Upper lobe of right lung (tissue), 1 donor: ENCODE results near the gene NUP210. TPM values are rescaled to one million over a fixed set of nuclear protein-coding genes. Genes with fewer than 3 reads are reported as not detected.
A peak's percentile ranks its signal among the peaks of the same experiment; 100 is the strongest.

Experiments used
- ATAC-seq: fragments of 200-7000 bp; cut with Tn5 transposase; one replicate; pipeline ENCODE4 v1.9.1; 2020; ENCODE audit warnings: mild to moderate bottlenecking, moderate library complexity
- DNase-seq: peaks from one replicate; pipeline ENCODE4 v3.0.0-alpha.2; 2020
- H3K27ac ChIP-seq: fragments of 200-600 bp; one replicate; pipeline ENCODE4 v1.8.0; 2022
- H3K27me3 ChIP-seq: fragments of 200-600 bp; one replicate; pipeline ENCODE4 v1.8.0; 2022; ENCODE audit warnings: mild to moderate bottlenecking
- H3K36me3 ChIP-seq: fragments of 200-600 bp; one replicate; pipeline ENCODE4 v1.8.0; 2022
- H3K4me1 ChIP-seq: fragments of 200-600 bp; one replicate; pipeline ENCODE4 v1.8.0; 2022
- H3K4me3 ChIP-seq: fragments of 200-600 bp; one replicate; pipeline ENCODE4 v1.8.0; 2022; ENCODE audit warnings: mild to moderate bottlenecking
- H3K9me3 ChIP-seq: fragments of 200-600 bp; one replicate; pipeline ENCODE4 v1.8.0; 2022
- intact Hi-C: fragments of 100-400 bp; cut with DNase I; formaldehyde crosslinking; loops from one replicate; pipeline ENCODE4 v1.11.0; 2022
- long read RNA-seq: library from polyadenylated mRNA; unstranded; transcript quantifications from one replicate; pipeline ENCODE4 v2.0.0, GENCODE V29; 2021
- total RNA-seq: library from RNA; stranded (reverse); fragmentation: NEBNext Ultra II Directional; extraction: Animal tissue kit (Norgen Biotek cat#: 25700); gene quantifications from one replicate; pipeline ENCODE4 v1.2.1, GENCODE V29; 2021
- TF ChIP-seq, protein P1 (sequence below): fragments of 200-600 bp; IDR thresholded peaks from one replicate; pipeline ENCODE4 v1.8.0; 2022; ENCODE audit warnings: antibody characterized with exemption
- donor health status: DM: no; HTN: yes; CAD: no; lungs with severe emphysema.

The NUP210 gene
- 19.8 TPM for total RNA-seq
- long read RNA-seq, full-length matches to known transcripts: 5 of 28 reads
- long read RNA-seq, partial matches to known transcripts: 18 of 28 reads
- long read RNA-seq, other reads (novel, unspliced or antisense): 5 of 28 reads

GRCh38 chr3:13420045-13420830 lies at the start of gene NUP210:
TSS of gene NUP210 (minus strand) at chr3:13420322. CDS start at chr3:13420226, 96 bp downstream.
- peak; percentile 82 for DNase-seq
- H3K4me1 ChIP-seq: peaks cover 23% of the 10 kb centered on the region
- TF ChIP-seq, protein P1, sequence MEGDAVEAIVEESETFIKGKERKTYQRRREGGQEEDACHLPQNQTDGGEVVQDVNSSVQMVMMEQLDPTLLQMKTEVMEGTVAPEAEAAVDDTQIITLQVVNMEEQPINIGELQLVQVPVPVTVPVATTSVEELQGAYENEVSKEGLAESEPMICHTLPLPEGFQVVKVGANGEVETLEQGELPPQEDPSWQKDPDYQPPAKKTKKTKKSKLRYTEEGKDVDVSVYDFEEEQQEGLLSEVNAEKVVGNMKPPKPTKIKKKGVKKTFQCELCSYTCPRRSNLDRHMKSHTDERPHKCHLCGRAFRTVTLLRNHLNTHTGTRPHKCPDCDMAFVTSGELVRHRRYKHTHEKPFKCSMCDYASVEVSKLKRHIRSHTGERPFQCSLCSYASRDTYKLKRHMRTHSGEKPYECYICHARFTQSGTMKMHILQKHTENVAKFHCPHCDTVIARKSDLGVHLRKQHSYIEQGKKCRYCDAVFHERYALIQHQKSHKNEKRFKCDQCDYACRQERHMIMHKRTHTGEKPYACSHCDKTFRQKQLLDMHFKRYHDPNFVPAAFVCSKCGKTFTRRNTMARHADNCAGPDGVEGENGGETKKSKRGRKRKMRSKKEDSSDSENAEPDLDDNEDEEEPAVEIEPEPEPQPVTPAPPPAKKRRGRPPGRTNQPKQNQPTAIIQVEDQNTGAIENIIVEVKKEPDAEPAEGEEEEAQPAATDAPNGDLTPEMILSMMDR: no peak
- H3K27ac ChIP-seq: peak within 1 kb of the TSS; percentile 70
- H3K9me3 ChIP-seq: no peaks in the 10 kb centered on the region
- peak within 1 kb of the TSS; percentile 62 for H3K4me3 ChIP-seq
- no peaks in the 10 kb centered on the region for H3K27me3 ChIP-seq
- no peaks in the 10 kb centered on the region for H3K36me3 ChIP-seq
- intact Hi-C loops: no loop called here
- ATAC-seq: peak; percentile 75

DNA sequence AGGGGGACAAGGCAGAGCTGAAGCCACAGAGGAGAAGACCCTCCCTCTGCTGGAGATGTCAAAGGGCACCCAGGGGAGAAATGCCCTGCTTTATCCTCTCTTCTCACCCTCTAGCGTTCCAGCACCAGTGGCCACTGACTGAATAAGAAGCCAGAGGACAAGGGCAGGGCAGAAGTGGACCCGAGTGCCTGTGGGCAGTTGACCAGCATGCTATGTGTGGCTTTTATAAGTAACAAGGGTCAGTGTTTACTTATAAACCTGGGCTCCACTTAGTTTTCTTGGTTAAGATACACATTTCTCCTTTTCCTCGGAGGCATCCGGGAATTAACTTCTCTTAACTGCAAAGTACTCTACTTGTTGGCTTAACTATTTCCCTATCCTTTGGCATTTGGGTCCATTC lies 46.7 kb upstream of the NUP210 start:
- Histone ChIP-seq H3K27ac (no peak overlapping the region), H3K36me3 (no peaks in the 10 kb centered on the region), H3K4me1 (no peaks in the 10 kb centered on the region), H3K9me3 (no peaks in the 10 kb centered on the region), H3K4me3 (no peak overlapping the region), H3K27me3 (peaks cover 6% of the 10 kb centered on the region)
- intact Hi-C loops: no loop called here
- DNase-seq (no peak), ATAC-seq (no peak)
- TF ChIP-seq, protein P1: no peak

DNA sequence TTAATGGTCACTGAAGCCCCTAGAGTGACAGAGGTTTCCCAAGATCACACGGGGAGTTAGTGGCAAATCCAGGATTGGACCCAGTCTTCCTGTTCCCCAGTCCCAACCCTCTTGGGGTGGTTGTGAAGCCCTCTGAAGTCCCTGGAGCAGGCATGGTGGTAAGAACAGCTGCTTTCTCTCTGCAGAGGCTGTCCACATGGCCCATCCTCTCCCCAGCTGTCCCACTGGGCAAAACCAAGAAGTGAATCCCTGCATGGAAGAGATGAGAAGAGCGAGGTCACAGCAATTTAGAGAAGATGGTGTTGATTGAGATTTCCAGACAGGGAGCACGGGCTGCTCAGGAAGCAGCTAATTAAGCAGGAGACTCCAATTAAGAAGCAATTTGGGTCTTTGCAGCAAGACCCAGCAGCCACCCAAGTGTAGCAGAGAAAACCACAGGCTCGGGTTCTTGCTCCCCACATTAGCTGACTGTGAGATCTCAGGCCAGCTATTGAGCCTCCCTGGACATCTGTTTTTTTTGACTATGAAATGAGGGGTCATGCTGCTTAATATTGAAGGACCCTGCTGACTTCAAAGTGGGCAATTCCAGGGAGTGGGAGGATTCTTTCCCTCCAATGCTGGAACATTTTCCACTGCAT lies 45.2 kb upstream of the NUP210 start:
- ATAC-seq (no peak), DNase-seq (no peak)
- H3K36me3 ChIP-seq: no peaks in the 10 kb centered on the region
- H3K9me3 ChIP-seq: no peaks in the 10 kb centered on the region
- H3K4me3 ChIP-seq: no peak overlapping the region
- intact Hi-C loops: no loop called here
- H3K4me1 ChIP-seq: no peaks in the 10 kb centered on the region
- TF ChIP-seq, protein P1: no peak
- peaks cover 6% of the 10 kb centered on the region for H3K27me3 ChIP-seq
- H3K27ac ChIP-seq: no peak overlapping the region

DNA sequence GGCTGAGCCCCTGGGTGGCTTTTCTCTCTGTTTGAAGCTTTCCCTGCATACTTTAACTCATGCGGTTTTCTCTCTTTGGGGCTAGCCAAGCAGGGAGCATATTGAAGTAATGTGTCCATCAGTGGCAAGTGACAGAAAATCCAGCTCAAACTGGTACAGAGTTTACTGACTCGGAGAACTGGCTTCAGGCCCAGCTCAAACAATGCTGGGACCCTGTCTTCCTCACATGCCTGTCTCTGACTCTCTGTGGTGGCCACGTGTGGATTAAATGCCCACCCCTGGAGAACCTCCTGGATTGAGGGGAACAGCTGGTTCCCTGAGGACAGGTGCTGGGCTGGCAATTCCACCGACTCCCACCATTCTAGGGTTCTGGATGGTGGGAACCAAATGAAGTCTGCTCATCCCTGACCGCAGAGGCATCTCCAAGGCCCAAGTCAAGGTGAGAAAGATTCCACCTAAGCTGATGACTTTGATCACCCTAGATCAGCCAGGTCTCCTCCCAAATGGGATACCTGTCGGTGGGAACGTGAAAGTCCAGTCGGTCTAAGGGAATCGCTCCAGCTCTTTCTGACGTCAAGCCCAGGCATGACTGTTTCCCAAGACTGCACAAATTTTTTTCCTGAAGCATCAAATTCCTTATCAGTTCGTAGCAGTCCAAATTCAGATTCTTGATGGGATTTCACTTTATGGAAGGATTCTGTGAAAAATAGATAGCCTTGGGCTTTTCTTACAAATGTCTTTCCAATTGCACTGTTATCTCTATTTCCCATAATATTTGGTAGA lies 43.7 kb upstream of the NUP210 start:
- no peak overlapping the region for H3K4me3 ChIP-seq
- intact Hi-C loops: no loop called here
- DNase-seq: no peak
- no peaks in the 10 kb centered on the region for H3K36me3 ChIP-seq
- H3K4me1 ChIP-seq: no peaks in the 10 kb centered on the region
- H3K9me3 ChIP-seq: no peaks in the 10 kb centered on the region
- H3K27ac ChIP-seq: no peak overlapping the region
- peaks cover 6% of the 10 kb centered on the region for H3K27me3 ChIP-seq
- TF ChIP-seq, protein P1: no peak
- ATAC-seq: no peak

DNA sequence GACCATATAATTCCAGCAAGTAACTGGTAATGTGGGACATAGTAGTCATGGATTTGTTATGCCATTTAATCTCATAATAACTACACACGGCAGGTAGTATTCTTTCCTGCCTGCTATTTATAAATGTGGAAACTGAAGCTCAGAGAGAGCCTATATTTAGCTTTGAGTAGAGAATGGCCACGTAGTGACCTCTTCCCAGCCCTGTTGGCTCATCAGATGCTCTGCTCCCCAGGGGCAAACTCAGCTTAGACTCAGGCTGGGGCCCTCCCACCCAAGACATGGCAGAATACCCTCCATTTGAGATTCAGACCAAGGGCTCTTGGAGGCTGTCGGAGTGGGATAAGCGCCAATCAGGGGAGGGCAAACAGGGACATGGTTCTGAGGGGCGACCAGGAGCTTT lies 42.7 kb upstream of the NUP210 start:
- DNase-seq: no peak
- ATAC-seq: no peak
- no peak overlapping the region for H3K27ac ChIP-seq
- TF ChIP-seq, protein P1: no peak
- peaks cover 6% of the 10 kb centered on the region for H3K27me3 ChIP-seq
- no peak overlapping the region for H3K4me3 ChIP-seq
- no peaks in the 10 kb centered on the region for H3K9me3 ChIP-seq
- no peaks in the 10 kb centered on the region for H3K4me1 ChIP-seq
- intact Hi-C loops: no loop called here
- no peaks in the 10 kb centered on the region for H3K36me3 ChIP-seq
